Measurements from ENCODE around the gene KIF2C. TPM values are rescaled to one million over a fixed set of nuclear protein-coding genes. Genes with fewer than 3 reads are reported as not detected.

KIF2C gene
- total RNA-seq, 1 experiment from 2014 or later = 69.4 TPM

GRCh38 chr1:44776730-44777068 lies 37.1 kb downstream of the KIF2C start:
- in situ Hi-C loops (cut with HindIII; ENCODE audit: low pct_unique_long_range_greater_than_20kb, low sequenced_read_pairs) = no loop called here
- Histone ChIP-seq H3K9me3 (ENCODE audit: control insufficient read depth, insufficient read depth, low read depth, low read length) (no peaks in the 10 kb centered on the region), H3K36me3 (ENCODE audit: control insufficient read depth, insufficient read depth, low read length) (peaks cover 17% of the 10 kb centered on the region; the same call in 1 of the 2 replicates), H3K27me3 (ENCODE audit: control insufficient read depth, insufficient read depth, low read length) (no peaks in the 10 kb centered on the region), H3K4me3 (ENCODE audit: low read depth in 2 of 2, low read length in 2 of 2) (peak overlapping the region; percentile 84 to 91), H3K4me1 (ENCODE audit: control insufficient read depth, insufficient read depth, low read length) (peaks cover 10% of the 10 kb centered on the region), H3K27ac (ENCODE audit: low read length) (peak overlapping the region; percentile 92)
- TF ChIP-seq SIN3A (IDR thresholded peaks at IDR 0.05; ENCODE audit: borderline replicate concordance, insufficient read depth, low read depth, low read length) (no peak), TCF7L2 (IDR thresholded peaks at IDR 0.05; ENCODE audit: low read depth, low read length) (no peak), POLR2AphosphoS5 (IDR thresholded peaks at IDR 0.05; ENCODE audit: low read depth, low read length) (no peak)
- TF ChIP-seq, protein P1, sequence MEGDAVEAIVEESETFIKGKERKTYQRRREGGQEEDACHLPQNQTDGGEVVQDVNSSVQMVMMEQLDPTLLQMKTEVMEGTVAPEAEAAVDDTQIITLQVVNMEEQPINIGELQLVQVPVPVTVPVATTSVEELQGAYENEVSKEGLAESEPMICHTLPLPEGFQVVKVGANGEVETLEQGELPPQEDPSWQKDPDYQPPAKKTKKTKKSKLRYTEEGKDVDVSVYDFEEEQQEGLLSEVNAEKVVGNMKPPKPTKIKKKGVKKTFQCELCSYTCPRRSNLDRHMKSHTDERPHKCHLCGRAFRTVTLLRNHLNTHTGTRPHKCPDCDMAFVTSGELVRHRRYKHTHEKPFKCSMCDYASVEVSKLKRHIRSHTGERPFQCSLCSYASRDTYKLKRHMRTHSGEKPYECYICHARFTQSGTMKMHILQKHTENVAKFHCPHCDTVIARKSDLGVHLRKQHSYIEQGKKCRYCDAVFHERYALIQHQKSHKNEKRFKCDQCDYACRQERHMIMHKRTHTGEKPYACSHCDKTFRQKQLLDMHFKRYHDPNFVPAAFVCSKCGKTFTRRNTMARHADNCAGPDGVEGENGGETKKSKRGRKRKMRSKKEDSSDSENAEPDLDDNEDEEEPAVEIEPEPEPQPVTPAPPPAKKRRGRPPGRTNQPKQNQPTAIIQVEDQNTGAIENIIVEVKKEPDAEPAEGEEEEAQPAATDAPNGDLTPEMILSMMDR (IDR thresholded peaks at IDR 0.05) = no peak
- TF ChIP-seq, protein P2, sequence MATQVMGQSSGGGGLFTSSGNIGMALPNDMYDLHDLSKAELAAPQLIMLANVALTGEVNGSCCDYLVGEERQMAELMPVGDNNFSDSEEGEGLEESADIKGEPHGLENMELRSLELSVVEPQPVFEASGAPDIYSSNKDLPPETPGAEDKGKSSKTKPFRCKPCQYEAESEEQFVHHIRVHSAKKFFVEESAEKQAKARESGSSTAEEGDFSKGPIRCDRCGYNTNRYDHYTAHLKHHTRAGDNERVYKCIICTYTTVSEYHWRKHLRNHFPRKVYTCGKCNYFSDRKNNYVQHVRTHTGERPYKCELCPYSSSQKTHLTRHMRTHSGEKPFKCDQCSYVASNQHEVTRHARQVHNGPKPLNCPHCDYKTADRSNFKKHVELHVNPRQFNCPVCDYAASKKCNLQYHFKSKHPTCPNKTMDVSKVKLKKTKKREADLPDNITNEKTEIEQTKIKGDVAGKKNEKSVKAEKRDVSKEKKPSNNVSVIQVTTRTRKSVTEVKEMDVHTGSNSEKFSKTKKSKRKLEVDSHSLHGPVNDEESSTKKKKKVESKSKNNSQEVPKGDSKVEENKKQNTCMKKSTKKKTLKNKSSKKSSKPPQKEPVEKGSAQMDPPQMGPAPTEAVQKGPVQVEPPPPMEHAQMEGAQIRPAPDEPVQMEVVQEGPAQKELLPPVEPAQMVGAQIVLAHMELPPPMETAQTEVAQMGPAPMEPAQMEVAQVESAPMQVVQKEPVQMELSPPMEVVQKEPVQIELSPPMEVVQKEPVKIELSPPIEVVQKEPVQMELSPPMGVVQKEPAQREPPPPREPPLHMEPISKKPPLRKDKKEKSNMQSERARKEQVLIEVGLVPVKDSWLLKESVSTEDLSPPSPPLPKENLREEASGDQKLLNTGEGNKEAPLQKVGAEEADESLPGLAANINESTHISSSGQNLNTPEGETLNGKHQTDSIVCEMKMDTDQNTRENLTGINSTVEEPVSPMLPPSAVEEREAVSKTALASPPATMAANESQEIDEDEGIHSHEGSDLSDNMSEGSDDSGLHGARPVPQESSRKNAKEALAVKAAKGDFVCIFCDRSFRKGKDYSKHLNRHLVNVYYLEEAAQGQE (IDR thresholded peaks at IDR 0.05; ENCODE audit: insufficient read depth in 1 of 2, low read depth in 2 of 2, low read length in 1 of 2) = no peak; a peak in 1 of 4 replicates
- DNase-seq (ENCODE audit: low read depth, low spot score) = no peak
- POLR2A ChIA-PET = interaction anchor here (0.7 kb wide), 1 partner anchor 23 kb away, joined by 3 read pairs; no protein-coding TSS in a partner anchor
- no TSS peak for BruUV-seq (replicated peaks)
- ATAC-seq = no peak
- intact Hi-C loops (cut with micrococcal nuclease; ENCODE audit: unreplicated experiment) = no loop called here
- CTCF ChIA-PET = no interaction called here

DNA sequence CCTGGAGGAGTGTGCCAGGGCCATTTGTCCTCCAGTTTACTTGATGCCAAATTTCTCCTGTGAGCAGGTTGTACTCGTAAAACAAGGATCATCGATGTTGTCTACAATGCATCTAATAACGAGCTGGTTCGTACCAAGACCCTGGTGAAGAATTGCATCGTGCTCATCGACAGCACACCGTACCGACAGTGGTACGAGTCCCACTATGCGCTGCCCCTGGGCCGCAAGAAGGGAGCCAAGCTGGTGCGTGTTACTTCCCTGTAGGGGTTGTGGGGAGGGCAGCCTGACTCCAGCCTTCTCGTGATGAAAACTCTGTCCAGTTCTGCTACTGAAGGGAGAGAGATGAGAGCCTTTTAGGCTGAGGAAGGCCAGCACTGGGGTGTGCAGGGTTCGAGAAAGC lies 37.9 kb downstream of the KIF2C start:
- Histone ChIP-seq H3K27me3 (ENCODE audit: control insufficient read depth, insufficient read depth, low read length) (no peaks in the 10 kb centered on the region), H3K4me3 (ENCODE audit: low read depth in 2 of 2, low read length in 2 of 2) (peak overlapping the region; percentile 84 to 91), H3K27ac (ENCODE audit: low read length) (peak overlapping the region; percentile 92), H3K4me1 (ENCODE audit: control insufficient read depth, insufficient read depth, low read length) (peaks cover 10% of the 10 kb centered on the region), H3K36me3 (ENCODE audit: control insufficient read depth, insufficient read depth, low read length) (peaks cover 17% of the 10 kb centered on the region; the same call in 1 of the 2 replicates), H3K9me3 (ENCODE audit: control insufficient read depth, insufficient read depth, low read depth, low read length) (no peaks in the 10 kb centered on the region)
- no peak for ATAC-seq
- ChIA-PET POLR2A (interaction anchor here (0.6 kb wide), 1 partner anchor 17 kb away, joined by 10 read pairs; no protein-coding TSS in a partner anchor), CTCF (no interaction called here)
- in situ Hi-C loops (cut with HindIII; ENCODE audit: low pct_unique_long_range_greater_than_20kb, low sequenced_read_pairs) (no loop called here), intact Hi-C loops (cut with micrococcal nuclease; ENCODE audit: unreplicated experiment) (no loop called here)
- TF ChIP-seq, protein P1 (IDR thresholded peaks at IDR 0.05) = no peak
- no peak for TF ChIP-seq SIN3A (IDR thresholded peaks at IDR 0.05; ENCODE audit: borderline replicate concordance, insufficient read depth, low read depth, low read length)
- BruUV-seq (replicated peaks) = no TSS peak
- no peak for DNase-seq (ENCODE audit: low read depth, low spot score)

Data from Panc1 (cell line).